GM12878 (cell line): ENCODE measurements around the gene KRT86. TPM values are rescaled to one million over a fixed set of nuclear protein-coding genes. Genes with fewer than 3 reads are reported as not detected.

Source experiments
- EP300 ChIP-seq, 2 experiments: fragments of 150-350 bp in 1 of 2; IDR thresholded peaks; 2 replicates each; pipeline ENCODE4 v1.6.1; 2011 to 2012; ENCODE audit warnings: low read depth in 2 of 2, low read length in 2 of 2, borderline replicate concordance in 1 of 2, improper control_type of control experiment in 1 of 2, inconsistent platforms in 1 of 2; ENCODE audit not compliant: control insufficient read depth in 1 of 2
- NFYA ChIP-seq: IDR thresholded peaks from 2 replicates; pipeline ENCODE4 v1.6.1; 2011; ENCODE audit warnings: low read depth, mild to moderate bottlenecking, low read length, improper control_type of control experiment, borderline replicate concordance
- SMAD5 ChIP-seq: IDR thresholded peaks from 2 replicates; pipeline ENCODE4 v1.6.1; 2016; ENCODE audit warnings: antibody characterized with exemption, low read depth
- ZNF384 ChIP-seq: IDR thresholded peaks from 2 replicates; pipeline ENCODE4 v1.6.1; 2012; ENCODE audit warnings: low read depth, mild to moderate bottlenecking, low read length, improper control_type of control experiment, borderline replicate concordance
- polyA plus RNA-seq, 11 experiments: library from polyadenylated mRNA; depleted of rRNA in 4 of 11; unstranded in 6 of 11; stranded (reverse) in 5 of 11; fragments of >200 nt; fragmentation: Nextera tagmentation in 4 of 11; fragmentation: Illumina TruSeq in 1 of 11; extraction: Ambion mirVana in 4 of 11; extraction: Trizol in 1 of 11; gene quantifications; 1 replicate in 1 of 11; 2 replicates in 10 of 11; pipeline versions ENCODE4 v1.2.1 to v1.2.3, GENCODE V29; 2011 to 2016; ENCODE audit warnings: inconsistent platforms in 2 of 11, missing spikeins in 2 of 11, low read depth in 1 of 11
- total RNA-seq, 4 experiments: library from RNA; depleted of rRNA in 3 of 4; stranded (reverse); fragments of >200 nt in 3 of 4; fragmentation: Illumina TruSeq in 1 of 4; extraction: Trizol in 1 of 4; gene quantifications; 2 replicates each; pipeline versions ENCODE4 v1.2.1 to v1.2.3, GENCODE V29; 2013 to 2021
- TF ChIP-seq, protein P1 (sequence below): fragments of 150-350 bp; IDR thresholded peaks from 2 replicates; pipeline ENCODE4 v1.6.1; 2016; ENCODE audit warnings: low read depth, low read length
- TF ChIP-seq, protein P2 (sequence below): fragments of 450-650 bp; IDR thresholded peaks from 2 replicates; pipeline ENCODE4 v1.6.1; 2017; ENCODE audit warnings: mild to moderate bottlenecking

KRT86 gene
- total and polyA plus RNA-seq, 10 of the 15 experiments (the other 5 are each of a cell fraction or from before 2014, with no cell fraction given) = 0.11 to 0.54 (median 0.18) TPM; not detected in 4

DNA sequence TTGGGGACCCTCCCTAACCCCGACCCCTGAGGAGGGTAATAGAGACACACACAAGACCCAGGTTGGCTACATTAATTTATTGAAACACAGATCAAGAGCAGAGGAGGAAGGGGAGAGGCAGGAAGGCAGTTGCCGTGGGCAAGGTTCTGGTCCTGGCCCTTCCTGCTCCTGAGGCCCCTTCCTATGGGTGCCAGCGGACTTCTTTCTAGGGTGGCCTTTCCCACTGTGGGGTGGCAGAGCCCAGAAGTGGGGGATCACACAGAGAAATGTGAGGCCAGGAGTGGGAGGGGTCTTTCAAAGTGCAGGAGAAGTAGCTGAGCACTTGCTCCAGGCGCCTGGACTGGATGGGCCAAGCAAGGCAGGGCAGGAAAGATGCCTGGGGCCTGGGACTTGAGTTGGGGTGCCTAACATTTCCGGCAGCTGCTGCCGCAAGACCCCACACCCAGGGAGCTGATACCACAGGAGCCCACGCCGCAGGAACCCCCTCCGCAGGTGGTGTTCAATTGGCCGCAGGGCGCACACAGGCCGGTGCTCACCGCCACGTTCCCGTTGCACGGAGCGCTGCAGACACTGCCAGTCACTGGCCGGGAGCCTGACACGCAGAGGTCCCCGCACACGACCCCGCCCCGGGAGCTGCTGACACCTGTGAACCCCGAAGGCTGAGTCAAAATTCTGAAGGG lies 11.5 kb downstream of the KRT86 start (continued):
- TF ChIP-seq, protein P1, sequence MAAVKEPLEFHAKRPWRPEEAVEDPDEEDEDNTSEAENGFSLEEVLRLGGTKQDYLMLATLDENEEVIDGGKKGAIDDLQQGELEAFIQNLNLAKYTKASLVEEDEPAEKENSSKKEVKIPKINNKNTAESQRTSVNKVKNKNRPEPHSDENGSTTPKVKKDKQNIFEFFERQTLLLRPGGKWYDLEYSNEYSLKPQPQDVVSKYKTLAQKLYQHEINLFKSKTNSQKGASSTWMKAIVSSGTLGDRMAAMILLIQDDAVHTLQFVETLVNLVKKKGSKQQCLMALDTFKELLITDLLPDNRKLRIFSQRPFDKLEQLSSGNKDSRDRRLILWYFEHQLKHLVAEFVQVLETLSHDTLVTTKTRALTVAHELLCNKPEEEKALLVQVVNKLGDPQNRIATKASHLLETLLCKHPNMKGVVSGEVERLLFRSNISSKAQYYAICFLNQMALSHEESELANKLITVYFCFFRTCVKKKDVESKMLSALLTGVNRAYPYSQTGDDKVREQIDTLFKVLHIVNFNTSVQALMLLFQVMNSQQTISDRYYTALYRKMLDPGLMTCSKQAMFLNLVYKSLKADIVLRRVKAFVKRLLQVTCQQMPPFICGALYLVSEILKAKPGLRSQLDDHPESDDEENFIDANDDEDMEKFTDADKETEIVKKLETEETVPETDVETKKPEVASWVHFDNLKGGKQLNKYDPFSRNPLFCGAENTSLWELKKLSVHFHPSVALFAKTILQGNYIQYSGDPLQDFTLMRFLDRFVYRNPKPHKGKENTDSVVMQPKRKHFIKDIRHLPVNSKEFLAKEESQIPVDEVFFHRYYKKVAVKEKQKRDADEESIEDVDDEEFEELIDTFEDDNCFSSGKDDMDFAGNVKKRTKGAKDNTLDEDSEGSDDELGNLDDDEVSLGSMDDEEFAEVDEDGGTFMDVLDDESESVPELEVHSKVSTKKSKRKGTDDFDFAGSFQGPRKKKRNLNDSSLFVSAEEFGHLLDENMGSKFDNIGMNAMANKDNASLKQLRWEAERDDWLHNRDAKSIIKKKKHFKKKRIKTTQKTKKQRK = no peak
- TF ChIP-seq EP300 (IDR thresholded peaks at IDR 0.05; ENCODE audit: borderline replicate concordance in 1 of 2, control insufficient read depth in 1 of 2, low read depth in 2 of 2, low read length in 2 of 2) (no peak), ZNF384 (no peak), NFYA (no peak), SMAD5 (no peak)
- TF ChIP-seq, protein P2, sequence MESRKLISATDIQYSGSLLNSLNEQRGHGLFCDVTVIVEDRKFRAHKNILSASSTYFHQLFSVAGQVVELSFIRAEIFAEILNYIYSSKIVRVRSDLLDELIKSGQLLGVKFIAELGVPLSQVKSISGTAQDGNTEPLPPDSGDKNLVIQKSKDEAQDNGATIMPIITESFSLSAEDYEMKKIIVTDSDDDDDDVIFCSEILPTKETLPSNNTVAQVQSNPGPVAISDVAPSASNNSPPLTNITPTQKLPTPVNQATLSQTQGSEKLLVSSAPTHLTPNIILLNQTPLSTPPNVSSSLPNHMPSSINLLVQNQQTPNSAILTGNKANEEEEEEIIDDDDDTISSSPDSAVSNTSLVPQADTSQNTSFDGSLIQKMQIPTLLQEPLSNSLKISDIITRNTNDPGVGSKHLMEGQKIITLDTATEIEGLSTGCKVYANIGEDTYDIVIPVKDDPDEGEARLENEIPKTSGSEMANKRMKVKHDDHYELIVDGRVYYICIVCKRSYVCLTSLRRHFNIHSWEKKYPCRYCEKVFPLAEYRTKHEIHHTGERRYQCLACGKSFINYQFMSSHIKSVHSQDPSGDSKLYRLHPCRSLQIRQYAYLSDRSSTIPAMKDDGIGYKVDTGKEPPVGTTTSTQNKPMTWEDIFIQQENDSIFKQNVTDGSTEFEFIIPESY = no peak
